Loucy (cell line): ENCODE measurements around the gene VSIG8.

Source experiments
- CTCF ChIP-seq: fragments of 200-600 bp; sonication (generic); conservative IDR thresholded peaks from 2 replicates; pipeline ENCODE4 v1.5.1; 2014; ENCODE audit warnings: mild to moderate bottlenecking, antibody characterized with exemption, low read length
- EZH2phosphoT487 ChIP-seq: fragments of 200-600 bp; IDR thresholded peaks from 2 replicates; pipeline ENCODE4 v1.6.1; 2018; ENCODE audit warnings: antibody characterized with exemption, mild to moderate bottlenecking, moderate library complexity, borderline replicate concordance

GRCh38 chr1:159890390-159890789, 27.9 kb upstream of the VSIG8 start:
- TF ChIP-seq CTCF, result no peak
- no peak for TF ChIP-seq EZH2phosphoT487
